Lower leg skin (tissue), 4 donors: ENCODE results near the gene CCDC146. TPM values are rescaled to one million over a fixed set of nuclear protein-coding genes. Genes with fewer than 3 reads are reported as not detected.

ENCODE experiments used
- DNase-seq, 2 donors: peaks; one replicate each; pipeline ENCODE4 v3.0.0-alpha.2; 2019; ENCODE audit warnings: low spot score in 2 of 2
- H3K4me3 ChIP-seq: fragments of 200-600 bp; sonication (generic); 2 replicates; pipeline ENCODE4 v1.5.1; 2017; ENCODE audit warnings: mild to moderate bottlenecking, low read depth; ENCODE audit not compliant: poor library complexity, severe bottlenecking
- CTCF ChIP-seq, 3 donors: fragments of 450-650 bp; IDR thresholded peaks; one replicate each; pipeline ENCODE4 v1.5.1; 2016; ENCODE audit warnings: antibody characterized with exemption in 3 of 3, mild to moderate bottlenecking in 3 of 3, moderate library complexity in 2 of 3
- POLR2A ChIP-seq, 2 donors: fragments of 450-650 bp; IDR thresholded peaks; one replicate each; pipeline ENCODE4 v1.6.1; 2016 to 2017; ENCODE audit warnings: antibody characterized with exemption in 2 of 2, mild to moderate bottlenecking in 1 of 2, moderate library complexity in 1 of 2
- WGBS, 2 donors: methylation state at CpG; one replicate each; pipeline ENCODE4 v1.1.5; 2018; 5-methylcytosine and 5-hydroxymethylcytosine counted together
- intact Hi-C: fragments of 100-400 bp; cut with DNase I; formaldehyde crosslinking; loops from one replicate; pipeline ENCODE4 v1.15.0; 2023; ENCODE audit warnings: low total_unique reads
- total RNA-seq, 4 donors: library from RNA; depleted of rRNA; stranded (reverse); fragments of >200 nt; gene quantifications; one replicate each; pipeline ENCODE4 v1.1.0, GENCODE V29; 2016

The CCDC146 gene
- total RNA-seq, 4 donors from 2014 or later = 15.4 to 27.8 (median 20.7) TPM

DNA sequence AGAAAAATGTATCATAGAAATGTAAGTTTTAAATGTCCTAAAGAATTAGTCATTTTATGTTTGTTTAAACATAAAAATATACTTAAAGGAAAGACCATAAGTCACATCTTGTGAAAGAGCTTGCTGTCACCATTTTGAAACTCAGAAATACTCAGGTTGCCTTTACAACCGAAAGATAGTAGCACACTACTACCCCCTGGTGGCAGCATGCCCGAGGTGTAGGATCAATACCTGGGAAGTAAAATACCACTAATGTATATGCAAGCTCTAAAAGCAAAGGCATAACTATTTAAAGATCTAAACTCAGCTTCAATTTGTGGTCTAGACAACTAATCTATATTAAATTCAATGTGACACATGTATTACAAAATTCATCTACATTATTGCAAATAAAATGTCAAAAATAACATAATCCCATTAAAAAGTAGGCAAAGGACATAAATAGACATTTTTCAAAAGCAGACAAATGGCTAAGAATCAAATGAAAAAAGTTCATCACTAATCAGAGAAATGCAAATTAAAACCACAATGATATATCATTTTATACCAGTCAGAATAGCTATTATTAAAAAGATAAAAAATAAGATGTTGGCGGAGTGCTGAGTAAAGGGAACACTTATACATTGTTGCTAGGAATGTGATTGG lies 124.9 kb downstream of the CCDC146 start:
- 33 to 36% methylated on average over 3 of the region's 3 CpGs for WGBS, 2 donors
- H3K4me3 ChIP-seq = no peak overlapping the region
- DNase-seq = peak; percentile 72 to 92
- peak in 1 of 3 donors; percentile 73 for TF ChIP-seq CTCF (IDR thresholded peaks at IDR 0.05)
- TF ChIP-seq POLR2A (IDR thresholded peaks at IDR 0.05) = no peak
- intact Hi-C loops = no loop called here

GRCh38 chr7:77248154-77248553 lies 125.7 kb downstream of the CCDC146 start:
- no peak for TF ChIP-seq POLR2A (IDR thresholded peaks at IDR 0.05)
- no peak for TF ChIP-seq CTCF (IDR thresholded peaks at IDR 0.05)
- 86 to 90% methylated on average over 3 of the region's 3 CpGs for WGBS, 2 donors
- H3K4me3 ChIP-seq = no peak overlapping the region

DNA sequence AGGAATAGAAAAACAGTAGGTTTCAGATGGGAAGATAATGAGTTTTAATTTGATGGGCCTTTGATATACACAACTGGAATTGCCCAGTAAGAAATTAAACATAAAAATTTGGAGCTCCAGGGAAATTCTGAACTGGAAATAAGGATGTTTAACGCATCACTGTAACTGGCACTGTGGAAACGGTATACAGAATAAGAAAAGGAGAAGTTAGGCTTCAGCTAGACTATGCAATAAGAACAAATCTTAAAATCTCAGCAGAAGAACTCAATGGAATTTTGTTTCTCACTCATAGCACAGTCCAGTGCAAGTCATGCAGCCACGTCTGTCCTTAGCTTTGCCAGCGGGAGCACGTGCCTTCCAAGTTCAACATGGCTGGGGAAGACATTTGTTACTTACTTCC lies 130.1 kb downstream of the CCDC146 start:
- 89 to 92% methylated on average over 5 of the region's 5 CpGs for WGBS, 2 donors
- intact Hi-C loops = no loop called here
- no peak for TF ChIP-seq CTCF (IDR thresholded peaks at IDR 0.05)
- no peak for TF ChIP-seq POLR2A (IDR thresholded peaks at IDR 0.05)
- DNase-seq = no peak
- H3K4me3 ChIP-seq = no peak overlapping the region

More at GRCh38 chr7:77248154-77248553, 125.7 kb downstream of the CCDC146 start:
- intact Hi-C loops = no loop called here
- DNase-seq = no peak

DNA sequence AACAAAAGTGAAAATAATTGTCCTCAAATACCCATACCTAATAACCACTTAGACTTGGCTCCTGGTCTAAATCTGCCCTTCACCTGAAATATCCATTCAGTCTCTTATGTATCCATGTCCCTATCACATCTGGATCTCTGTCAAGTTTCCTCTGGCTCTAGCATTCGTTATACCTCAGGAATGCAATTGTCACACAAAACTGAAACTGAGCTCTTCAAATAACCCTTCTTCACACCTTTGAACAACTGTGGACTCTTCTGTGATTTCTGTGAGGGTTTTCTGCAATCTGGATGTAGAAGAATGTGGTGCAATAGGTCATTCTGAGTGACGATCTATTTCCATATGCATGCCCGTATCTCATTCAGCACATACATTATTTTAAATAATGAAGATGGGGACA lies 130.7 kb downstream of the CCDC146 start:
- no peak overlapping the region for H3K4me3 ChIP-seq
- no peak for DNase-seq
- no peak for TF ChIP-seq CTCF (IDR thresholded peaks at IDR 0.05)
- TF ChIP-seq POLR2A (IDR thresholded peaks at IDR 0.05) = no peak
- intact Hi-C loops = no loop called here
- WGBS, 2 donors = 83 to 88% methylated on average over 3 of the region's 3 CpGs

DNA sequence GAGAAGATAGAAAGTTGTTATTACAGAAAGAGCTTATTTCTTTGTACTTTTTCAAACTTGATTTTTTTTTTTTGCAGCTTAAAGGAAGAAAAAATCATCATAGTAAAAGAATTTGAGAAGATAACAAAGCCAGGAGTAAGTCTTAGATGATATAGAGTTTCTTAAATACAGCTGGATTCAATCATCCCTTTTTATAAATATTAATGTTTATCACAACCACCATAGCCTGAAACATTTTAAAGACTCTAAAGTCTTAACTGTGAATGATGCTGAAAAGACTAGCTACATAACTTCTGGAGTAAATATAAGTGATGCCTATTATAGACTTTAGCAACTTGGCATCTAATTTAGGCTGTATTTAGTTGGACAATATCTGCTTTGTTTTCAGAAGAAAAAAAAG lies 132.0 kb downstream of the CCDC146 start:
- H3K4me3 ChIP-seq = no peak overlapping the region
- TF ChIP-seq CTCF (IDR thresholded peaks at IDR 0.05) = no peak
- TF ChIP-seq POLR2A (IDR thresholded peaks at IDR 0.05) = no peak
- DNase-seq = no peak
- intact Hi-C loops = no loop called here

DNA sequence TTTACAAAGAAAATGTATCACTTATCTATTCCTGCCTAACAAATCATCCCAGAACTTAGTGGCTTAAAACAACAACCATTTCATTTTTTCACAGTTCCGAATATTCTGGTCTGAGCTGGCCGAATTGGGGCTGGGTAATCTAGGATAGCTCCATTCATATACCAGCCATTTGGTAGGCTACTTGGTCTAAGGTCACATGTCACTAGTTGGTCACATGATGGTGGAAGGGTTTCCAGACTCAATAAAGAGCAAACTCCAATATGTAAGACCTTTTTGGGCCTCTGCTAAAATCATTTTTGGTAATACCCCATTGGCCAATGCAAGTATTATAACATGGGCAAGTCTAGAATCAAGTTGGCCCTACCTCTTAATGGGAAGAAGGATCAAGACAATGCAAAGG lies 132.5 kb downstream of the CCDC146 start:
- intact Hi-C loops = no loop called here
- 88 to 94% methylated on average over 2 of the region's 2 CpGs for WGBS, 2 donors
- DNase-seq = no peak
- no peak for TF ChIP-seq CTCF (IDR thresholded peaks at IDR 0.05)
- TF ChIP-seq POLR2A (IDR thresholded peaks at IDR 0.05) = no peak
- no peak overlapping the region for H3K4me3 ChIP-seq
